Endothelial cell (in vitro differentiated cells): ENCODE data around the gene RBPJL. TPM values are rescaled to one million over a fixed set of nuclear protein-coding genes. Genes with fewer than 3 reads are reported as not detected.

Source experiments
- DNase-seq: peaks from one replicate; pipeline ENCODE4 v3.0.0; 2021; ENCODE audit warnings: low spot score
- H3K27ac Mint-ChIP-seq: one replicate; pipeline ENCODE4 v1.8.0; 2021; ENCODE audit warnings: mixed read lengths, inconsistent platforms; ENCODE audit not compliant: unreplicated experiment
- H3K27me3 Mint-ChIP-seq: one replicate; pipeline ENCODE4 v1.8.0; 2021; ENCODE audit warnings: mild to moderate bottlenecking, moderate library complexity, mixed read lengths, inconsistent platforms; ENCODE audit not compliant: unreplicated experiment
- H3K36me3 Mint-ChIP-seq: one replicate; pipeline ENCODE4 v1.8.0; 2021; ENCODE audit warnings: mild to moderate bottlenecking, low read depth, mixed read lengths, inconsistent platforms; ENCODE audit not compliant: unreplicated experiment
- H3K4me1 Mint-ChIP-seq: one replicate; pipeline ENCODE4 v1.8.0; 2021; ENCODE audit warnings: mild to moderate bottlenecking, mixed read lengths, inconsistent platforms; ENCODE audit not compliant: unreplicated experiment
- H3K4me3 Mint-ChIP-seq: one replicate; pipeline ENCODE4 v1.8.0; 2021; ENCODE audit warnings: mild to moderate bottlenecking, mixed read lengths, inconsistent platforms; ENCODE audit not compliant: unreplicated experiment
- H3K9me3 Mint-ChIP-seq: one replicate; pipeline ENCODE4 v1.8.0; 2021; ENCODE audit warnings: mixed read lengths, inconsistent platforms; ENCODE audit not compliant: unreplicated experiment
- total RNA-seq: library from RNA; stranded (reverse); fragmentation: NEBNext Ultra II Directional; extraction: Animal tissue kit (Norgen Biotek cat#: 25700); gene quantifications from one replicate; pipeline ENCODE4 v1.2.1, GENCODE V29; 2021; ENCODE audit not compliant: unreplicated experiment
- TF ChIP-seq, protein P1 (sequence below): fragments of 200-600 bp; sonication (generic); IDR thresholded peaks from one replicate; pipeline ENCODE4 v1.5.0; 2021; ENCODE audit warnings: antibody characterized with exemption; ENCODE audit not compliant: unreplicated experiment

The RBPJL gene
- total RNA-seq, 1 donor from 2014 or later: not detected

DNA sequence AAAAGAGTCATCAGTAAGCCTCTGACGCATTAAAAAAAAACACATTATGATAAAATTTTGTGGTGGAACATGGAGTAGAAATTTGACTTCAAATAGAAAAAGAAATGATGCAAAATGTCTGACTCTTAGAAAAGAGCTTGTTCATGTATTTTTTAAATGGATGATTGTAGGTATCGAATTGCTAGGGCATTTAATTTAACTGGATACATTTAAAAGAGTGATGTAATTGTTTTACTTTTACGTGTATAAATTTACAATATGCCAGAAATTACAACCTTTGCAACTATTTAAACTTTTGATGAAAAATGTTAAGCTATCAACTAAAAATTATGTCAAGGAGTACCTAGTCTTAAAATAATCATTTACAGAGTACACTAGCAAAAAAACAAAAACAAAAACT is 46.1 kb downstream of the RBPJL start:
- no peak overlapping the region for H3K27ac Mint-ChIP-seq
- TF ChIP-seq, protein P1, sequence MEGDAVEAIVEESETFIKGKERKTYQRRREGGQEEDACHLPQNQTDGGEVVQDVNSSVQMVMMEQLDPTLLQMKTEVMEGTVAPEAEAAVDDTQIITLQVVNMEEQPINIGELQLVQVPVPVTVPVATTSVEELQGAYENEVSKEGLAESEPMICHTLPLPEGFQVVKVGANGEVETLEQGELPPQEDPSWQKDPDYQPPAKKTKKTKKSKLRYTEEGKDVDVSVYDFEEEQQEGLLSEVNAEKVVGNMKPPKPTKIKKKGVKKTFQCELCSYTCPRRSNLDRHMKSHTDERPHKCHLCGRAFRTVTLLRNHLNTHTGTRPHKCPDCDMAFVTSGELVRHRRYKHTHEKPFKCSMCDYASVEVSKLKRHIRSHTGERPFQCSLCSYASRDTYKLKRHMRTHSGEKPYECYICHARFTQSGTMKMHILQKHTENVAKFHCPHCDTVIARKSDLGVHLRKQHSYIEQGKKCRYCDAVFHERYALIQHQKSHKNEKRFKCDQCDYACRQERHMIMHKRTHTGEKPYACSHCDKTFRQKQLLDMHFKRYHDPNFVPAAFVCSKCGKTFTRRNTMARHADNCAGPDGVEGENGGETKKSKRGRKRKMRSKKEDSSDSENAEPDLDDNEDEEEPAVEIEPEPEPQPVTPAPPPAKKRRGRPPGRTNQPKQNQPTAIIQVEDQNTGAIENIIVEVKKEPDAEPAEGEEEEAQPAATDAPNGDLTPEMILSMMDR: no peak
- H3K4me3 Mint-ChIP-seq: no peak overlapping the region
- H3K4me1 Mint-ChIP-seq: peaks cover 4% of the 10 kb centered on the region
- DNase-seq: no peak
- H3K36me3 Mint-ChIP-seq: no peaks in the 10 kb centered on the region
- H3K9me3 Mint-ChIP-seq: no peaks in the 10 kb centered on the region
- H3K27me3 Mint-ChIP-seq: no peaks in the 10 kb centered on the region

DNA sequence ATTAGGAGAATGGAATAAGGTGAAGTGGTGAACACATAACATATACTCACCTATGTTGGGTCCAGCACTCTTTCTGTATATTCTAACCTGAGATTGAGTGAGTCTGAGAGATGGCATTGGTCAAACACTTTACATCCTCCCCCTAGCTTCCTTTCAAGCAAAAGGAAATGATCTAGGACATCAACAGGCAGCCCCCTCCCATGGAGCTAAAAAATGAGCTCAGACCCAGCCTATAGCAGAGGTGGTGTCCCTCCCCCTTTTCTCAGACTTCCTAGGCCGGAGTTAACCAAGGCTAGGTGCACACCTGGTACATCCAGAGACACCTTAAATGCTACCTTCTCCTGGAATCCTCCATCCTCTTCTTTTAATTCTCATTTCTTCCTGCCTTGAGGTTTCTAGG is 47.1 kb downstream of the RBPJL start:
- H3K36me3 Mint-ChIP-seq: no peaks in the 10 kb centered on the region
- H3K27me3 Mint-ChIP-seq: no peaks in the 10 kb centered on the region
- peaks cover 4% of the 10 kb centered on the region for H3K4me1 Mint-ChIP-seq
- H3K4me3 Mint-ChIP-seq: no peak overlapping the region
- no peaks in the 10 kb centered on the region for H3K9me3 Mint-ChIP-seq
- TF ChIP-seq, protein P1: no peak
- no peak overlapping the region for H3K27ac Mint-ChIP-seq
- no peak for DNase-seq

DNA sequence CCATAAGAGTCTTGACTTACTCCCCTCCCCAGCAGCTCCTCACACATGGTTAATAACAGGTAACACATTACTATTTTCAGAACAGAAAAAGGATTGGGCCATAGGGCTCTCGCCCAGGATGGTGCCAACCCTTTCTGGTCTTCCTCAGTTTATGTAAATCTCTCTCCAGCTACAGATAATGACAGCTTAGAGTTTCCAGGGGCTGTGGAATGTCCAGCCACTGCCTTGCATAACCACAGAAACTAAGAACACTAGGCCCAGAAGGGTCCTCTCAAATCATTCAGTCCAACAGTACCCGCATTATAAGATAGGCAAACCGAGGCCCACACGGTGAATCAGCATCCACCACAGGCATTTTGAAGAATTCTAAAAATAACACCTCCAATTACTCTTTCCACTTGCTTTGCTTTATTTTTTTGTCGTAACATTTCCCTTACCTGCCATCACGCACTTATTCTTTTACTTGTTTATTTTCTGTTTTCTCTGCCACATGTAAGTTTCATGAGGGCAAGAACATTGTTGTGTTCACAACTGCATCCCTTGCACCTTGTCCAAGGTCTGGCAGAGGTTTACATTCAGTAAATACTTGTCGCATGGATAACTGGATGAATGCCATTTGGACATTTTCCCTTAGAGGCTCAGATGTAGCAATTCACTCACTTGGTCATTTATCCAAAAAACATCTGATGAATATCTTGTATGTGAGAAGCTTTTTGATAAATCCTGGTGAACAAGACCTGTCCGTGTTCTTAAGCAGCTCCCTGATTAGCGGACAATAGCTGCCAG is 48.0 kb downstream of the RBPJL start:
- Mint-ChIP-seq H3K36me3 (no peaks in the 10 kb centered on the region), H3K4me3 (no peak overlapping the region), H3K27ac (no peak overlapping the region), H3K27me3 (no peaks in the 10 kb centered on the region), H3K9me3 (no peaks in the 10 kb centered on the region), H3K4me1 (peaks cover 4% of the 10 kb centered on the region)
- no peak for DNase-seq
- TF ChIP-seq, protein P1: no peak

DNA sequence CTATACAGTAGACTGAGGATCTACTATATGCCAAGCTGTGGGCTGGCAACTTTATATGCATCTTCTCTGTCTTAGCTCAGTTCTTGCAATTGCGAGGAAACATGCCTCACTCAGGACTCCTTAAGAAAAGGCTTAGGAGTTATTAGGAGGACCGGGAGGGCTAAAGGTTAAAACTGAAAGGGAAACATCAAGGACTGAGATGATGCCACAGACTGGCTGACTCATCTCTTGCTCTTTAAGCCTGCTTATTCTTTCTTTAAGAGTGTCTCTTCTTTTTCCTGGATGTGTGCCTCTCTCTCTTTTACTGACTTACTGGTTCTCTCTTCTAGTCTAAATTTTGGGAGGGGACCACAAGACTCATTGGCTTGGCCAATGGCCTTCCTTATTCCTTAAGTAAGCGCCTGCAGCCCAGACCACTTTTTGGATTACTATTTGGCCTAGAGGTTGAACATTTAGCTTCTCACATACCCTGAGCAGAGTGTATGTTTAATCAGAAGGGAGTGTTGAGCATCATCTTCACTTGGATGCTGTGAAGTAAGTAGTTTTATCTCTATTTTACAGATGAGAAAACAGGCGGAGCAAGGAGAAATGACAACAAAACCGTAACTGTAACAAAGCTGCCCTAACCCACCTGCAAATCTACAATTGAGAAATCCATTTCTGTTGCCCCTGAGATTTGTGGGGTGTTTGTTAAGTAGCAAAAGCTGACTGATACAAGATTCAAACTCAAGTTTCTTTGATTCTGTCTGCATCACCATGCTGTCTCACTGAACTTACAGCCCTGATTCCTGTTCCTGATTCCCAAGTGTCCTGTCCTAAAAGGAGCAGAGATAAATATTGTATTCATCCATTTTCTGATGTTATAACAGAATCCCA is 48.8 kb downstream of the RBPJL start:
- DNase-seq: no peak
- peaks cover 9% of the 10 kb centered on the region for H3K4me1 Mint-ChIP-seq
- H3K27me3 Mint-ChIP-seq: no peaks in the 10 kb centered on the region
- no peaks in the 10 kb centered on the region for H3K9me3 Mint-ChIP-seq
- TF ChIP-seq, protein P1: no peak
- no peak overlapping the region for H3K4me3 Mint-ChIP-seq
- no peaks in the 10 kb centered on the region for H3K36me3 Mint-ChIP-seq
- no peak overlapping the region for H3K27ac Mint-ChIP-seq
